Measurements from ENCODE around the gene WIPI1.
A peak's percentile ranks its signal among the peaks of the same experiment; 100 is the strongest.

WIPI1 gene

DNA sequence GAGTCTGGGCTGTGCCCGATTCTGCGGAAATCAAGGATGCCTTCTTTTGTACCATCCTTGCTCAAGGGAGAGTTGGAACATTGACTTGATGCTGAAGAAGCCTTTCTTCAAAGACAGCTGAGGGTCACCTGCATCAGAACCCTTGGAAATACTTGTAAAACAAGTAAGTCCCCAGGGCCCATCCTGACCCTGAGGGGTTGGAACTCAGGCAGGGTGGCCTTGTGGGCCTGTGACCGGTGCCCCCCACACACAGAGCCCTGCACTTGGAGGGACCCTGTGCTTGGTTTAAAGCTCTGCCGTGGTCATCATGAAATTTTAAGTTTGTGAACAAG, 56.9 kb downstream of the WIPI1 start:
- TF ChIP-seq GATA1 (IDR thresholded peaks at IDR 0.05; ENCODE audit: low read depth, low read length), result no peak
- TF ChIP-seq POLR2A (IDR thresholded peaks at IDR 0.05; ENCODE audit: low read length), result no peak
- DNase-seq, result no peak

DNA sequence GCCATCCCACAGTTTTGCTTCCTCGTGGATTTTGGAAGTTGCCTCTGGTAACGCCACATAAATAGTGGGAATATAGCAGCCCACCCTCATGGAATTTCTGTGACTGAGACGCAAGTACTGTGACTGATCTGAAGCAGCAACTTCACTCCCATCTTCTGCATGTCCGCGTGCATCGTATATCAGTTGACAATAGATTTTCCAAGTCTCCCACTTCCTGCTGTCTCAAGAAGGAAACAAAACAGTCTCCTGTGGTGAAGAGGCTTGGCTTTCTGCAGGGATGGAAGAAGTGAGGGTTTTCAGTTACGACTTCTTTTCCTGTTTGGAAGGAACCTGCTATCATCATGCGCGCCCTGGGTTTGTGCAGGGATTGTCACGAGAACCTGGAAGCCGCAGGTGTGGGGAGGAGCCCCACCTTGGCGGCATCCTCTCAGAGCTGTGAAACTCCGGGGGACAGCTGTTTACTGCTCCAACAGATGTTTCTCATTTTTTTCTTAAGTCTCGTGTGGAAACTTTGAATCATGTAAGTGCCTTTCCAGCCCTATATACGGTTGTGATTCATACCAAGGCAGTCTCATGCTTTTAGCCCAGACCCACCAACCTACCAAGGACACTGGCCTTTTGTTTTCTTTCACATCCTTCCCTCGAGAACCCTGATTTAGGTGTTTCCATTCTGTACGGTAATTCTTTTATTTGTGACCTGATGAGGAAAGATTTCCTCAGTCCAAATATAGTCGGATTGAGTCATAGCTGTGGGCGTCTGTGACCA, 57.5 kb downstream of the WIPI1 start:
- TF ChIP-seq GATA1 (IDR thresholded peaks at IDR 0.05; ENCODE audit: low read depth, low read length) (no peak), POLR2A (IDR thresholded peaks at IDR 0.05; ENCODE audit: low read length) (no peak)
- no peak for DNase-seq

DNA sequence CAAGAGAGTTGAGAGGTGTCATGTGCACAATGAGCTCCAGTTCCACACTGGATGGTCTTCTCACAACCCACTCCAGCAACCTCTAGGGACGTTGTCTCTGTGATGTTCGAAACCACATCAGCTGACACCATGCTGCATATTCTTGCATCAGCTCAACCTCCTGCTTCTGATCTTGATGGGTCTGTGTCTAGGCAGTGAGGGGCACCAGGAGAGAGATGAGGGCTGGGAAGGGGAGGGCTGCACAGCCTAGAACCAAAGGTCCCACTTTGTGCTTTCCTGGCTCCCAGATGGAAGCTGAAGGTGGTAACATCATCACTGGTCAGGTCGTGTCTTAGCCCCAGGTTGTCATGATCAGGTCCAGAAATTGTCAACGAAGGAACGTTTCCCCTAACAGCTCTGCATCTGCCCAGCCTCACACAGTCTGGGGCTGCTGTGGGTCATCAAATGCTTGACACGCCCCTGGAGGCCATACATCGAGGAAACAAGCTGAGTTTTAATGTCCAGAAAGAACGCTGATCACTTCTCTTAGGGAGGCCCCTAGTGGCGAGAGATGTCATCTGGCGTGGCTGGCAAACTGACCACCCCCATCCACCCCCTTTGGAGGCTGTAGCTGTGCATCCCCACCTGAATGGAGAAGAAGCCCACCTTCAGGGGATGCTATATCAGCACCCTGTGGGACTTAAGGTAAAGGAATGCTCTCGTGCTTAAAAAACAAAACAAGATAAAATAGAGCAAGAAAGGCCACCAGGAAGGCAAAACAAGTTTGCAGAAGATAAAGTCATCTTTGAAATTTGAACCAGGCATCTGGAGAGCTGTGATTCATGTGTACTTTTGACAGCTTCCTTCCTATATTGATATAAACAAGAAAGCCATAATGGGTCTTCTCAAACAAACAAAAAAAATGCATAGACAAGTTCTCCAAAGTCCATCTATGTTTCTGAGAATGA, 58.3 kb downstream of the WIPI1 start:
- peak; percentile 42 to 52 for DNase-seq
- TF ChIP-seq POLR2A (IDR thresholded peaks at IDR 0.05; ENCODE audit: low read length), result no peak
- TF ChIP-seq GATA1 (IDR thresholded peaks at IDR 0.05; ENCODE audit: low read depth, low read length), result no peak

DNA sequence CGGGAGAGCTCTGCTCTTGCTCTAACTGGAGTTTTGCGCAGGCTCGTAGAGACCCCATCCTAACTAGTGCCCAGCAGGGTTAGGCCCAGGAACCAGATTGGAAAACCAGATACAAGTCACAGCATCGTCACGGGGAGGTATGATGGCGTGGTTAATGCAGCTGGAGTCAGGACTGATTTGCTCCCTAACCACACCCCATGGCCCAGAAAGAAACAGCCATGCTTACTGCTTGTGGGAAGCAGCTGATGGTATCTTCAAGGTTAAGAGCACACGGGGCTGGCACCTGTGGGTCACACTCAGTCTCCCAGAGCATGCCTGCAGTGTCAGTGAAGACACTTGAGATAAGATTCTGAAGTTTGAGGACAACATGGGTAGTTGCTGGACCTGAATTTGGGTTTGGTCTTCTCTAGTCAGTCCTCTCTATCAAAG, 60.2 kb downstream of the WIPI1 start:
- no peak for TF ChIP-seq POLR2A (IDR thresholded peaks at IDR 0.05; ENCODE audit: low read length)
- TF ChIP-seq GATA1 (IDR thresholded peaks at IDR 0.05; ENCODE audit: low read depth, low read length), result no peak
- no peak for DNase-seq

DNA sequence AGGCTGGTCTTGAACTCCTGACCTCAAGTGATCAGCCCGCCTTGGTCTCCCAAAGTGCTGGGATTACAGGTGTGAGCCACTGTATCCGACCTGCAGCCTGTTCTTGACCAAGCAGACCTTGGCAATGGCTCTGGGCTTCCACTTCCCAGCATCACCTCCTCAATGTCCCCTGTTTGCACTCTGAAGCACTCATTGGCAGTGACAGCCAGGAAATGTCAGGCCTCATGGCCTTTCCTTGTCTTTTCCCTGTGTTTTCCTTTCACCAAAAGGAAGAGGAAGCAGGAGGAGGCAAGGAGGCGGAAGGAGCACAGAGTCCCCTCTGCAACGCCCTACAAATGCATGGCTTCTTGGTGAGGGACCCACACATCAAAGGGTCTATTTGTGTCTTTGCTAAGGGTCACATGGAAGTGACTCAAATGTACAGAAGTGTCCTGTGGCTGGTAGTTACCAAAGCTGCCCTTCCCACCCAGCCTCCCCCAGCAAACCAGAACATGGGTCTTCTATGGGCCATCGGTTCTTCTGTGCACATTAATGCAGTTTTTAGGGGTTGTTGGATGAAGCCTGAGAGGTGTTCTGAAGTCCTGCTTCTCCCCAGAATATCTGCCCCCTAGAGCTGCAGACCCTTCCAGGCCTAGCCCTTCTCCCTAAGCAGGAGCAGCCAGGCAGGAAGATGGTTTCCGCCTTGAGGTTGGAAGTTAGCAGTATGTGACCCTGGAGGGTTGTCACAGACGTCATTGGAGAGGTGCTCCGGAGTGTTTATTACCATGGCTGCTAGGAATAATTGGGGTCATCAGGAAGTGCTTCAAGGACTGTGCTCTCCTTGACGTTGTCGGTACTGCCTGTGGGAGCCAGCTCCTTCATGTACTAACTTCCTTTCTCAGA, 60.8 kb downstream of the WIPI1 start:
- DNase-seq, result no peak
- TF ChIP-seq POLR2A (IDR thresholded peaks at IDR 0.05; ENCODE audit: low read length), result no peak
- TF ChIP-seq GATA1 (IDR thresholded peaks at IDR 0.05; ENCODE audit: low read depth, low read length), result no peak

DNA sequence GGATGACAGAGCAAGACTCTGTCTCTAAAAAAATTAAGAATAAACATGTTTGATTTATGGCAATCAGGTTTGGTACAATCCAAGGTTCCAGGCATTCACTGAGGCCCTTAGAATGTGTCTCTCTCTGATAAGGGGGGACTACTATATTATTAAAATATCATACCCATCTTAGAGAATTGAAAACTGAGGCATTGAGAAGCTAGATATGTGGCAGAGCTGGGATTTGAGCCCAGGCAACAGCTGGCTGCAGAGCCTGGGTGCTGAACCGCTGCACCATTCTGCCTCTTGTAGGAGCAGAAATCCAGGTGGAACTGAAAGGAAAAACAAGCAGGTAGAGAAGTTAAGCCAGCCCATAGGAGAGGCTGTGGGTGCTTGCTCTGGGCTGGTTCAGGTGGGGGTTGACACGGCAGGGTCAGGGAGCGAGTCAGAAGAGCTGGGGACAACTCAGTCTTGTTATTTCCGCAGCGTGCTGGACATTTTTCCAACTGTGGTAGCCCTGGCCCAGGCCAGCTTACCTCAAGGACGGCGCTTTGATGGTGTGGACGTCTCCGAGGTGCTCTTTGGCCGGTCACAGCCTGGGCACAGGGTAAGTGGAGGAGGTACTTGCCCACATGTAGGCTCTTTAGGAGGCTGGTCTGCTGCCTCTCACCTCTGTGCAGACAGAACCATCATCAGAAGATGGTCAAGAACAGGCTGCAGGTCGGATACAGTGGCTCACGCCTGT, 62.5 kb downstream of the WIPI1 start:
- DNase-seq, result no peak
- no peak for TF ChIP-seq POLR2A (IDR thresholded peaks at IDR 0.05; ENCODE audit: low read length)
- no peak for TF ChIP-seq GATA1 (IDR thresholded peaks at IDR 0.05; ENCODE audit: low read depth, low read length)

DNA sequence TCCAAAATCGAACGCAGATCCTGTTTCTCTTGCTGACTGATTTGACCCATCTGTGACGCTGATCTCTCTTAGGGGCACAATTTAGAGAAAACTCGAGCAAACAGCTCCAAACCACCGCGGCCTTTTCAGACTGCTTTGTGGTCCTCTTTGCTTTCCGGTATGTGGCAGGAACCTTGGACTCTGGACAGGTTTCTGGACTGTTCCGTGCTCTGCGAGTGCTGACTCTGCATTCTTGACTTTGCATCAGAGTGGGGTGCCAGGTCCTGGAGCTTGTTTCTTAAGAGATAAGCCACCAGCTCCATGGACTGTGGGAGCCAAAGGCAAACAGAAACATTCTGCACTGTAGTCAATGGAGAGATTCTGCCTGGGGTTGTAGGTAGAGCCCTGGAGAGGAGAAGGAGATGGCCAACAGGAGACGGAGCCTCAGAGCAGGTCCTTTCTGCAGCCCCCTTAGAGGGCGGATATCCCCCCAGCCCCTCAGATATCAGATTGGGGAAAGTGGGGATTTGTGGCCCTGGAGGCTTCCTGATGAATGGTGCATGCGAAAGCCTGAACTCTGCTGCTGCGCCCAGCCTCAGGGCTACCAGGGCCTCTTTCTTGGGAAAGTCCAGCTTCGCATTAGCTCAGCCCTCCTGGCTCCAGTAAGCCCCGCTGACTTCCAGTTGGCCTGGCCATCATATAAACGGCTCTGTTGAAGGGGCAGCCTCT, 65.6 kb downstream of the WIPI1 start:
- no peak for DNase-seq
- TF ChIP-seq GATA1 (IDR thresholded peaks at IDR 0.05; ENCODE audit: low read depth, low read length) (no peak), POLR2A (IDR thresholded peaks at IDR 0.05; ENCODE audit: low read length) (no peak)

DNA sequence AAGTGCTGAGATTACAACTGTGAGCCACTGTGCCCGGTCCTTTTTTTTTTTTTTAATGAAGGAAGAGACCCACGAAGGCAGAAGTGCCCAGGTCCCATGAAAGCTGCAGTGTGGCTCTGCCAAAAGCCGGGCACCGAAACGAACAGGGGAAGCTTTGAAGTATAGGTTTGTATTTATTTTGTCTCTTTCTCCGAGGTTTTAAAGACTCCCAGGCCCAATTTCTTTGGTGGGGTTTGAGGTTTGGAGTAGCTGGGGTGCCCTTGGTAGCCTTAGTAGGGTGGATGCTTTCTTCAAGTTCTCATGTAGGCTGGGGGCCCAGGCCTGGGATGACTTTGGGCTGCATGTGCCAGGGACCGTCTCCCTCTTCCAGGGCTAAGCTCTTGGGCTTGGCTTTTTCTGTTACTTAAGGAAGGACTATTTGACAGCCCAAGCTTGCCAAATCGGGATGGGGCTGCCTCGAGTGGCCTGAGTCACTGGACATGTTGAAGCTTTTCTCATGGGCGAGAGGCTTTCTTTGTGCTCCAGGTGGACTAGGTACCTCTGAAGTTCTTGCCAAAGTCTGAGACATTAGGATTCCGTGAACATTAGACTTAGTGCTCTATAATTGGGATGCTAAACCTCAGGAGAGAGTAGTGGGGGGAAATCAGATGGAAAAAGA, 66.3 kb downstream of the WIPI1 start:
- no peak for DNase-seq
- TF ChIP-seq GATA1 (IDR thresholded peaks at IDR 0.05; ENCODE audit: low read depth, low read length) (no peak), POLR2A (IDR thresholded peaks at IDR 0.05; ENCODE audit: low read length) (no peak)

DNA sequence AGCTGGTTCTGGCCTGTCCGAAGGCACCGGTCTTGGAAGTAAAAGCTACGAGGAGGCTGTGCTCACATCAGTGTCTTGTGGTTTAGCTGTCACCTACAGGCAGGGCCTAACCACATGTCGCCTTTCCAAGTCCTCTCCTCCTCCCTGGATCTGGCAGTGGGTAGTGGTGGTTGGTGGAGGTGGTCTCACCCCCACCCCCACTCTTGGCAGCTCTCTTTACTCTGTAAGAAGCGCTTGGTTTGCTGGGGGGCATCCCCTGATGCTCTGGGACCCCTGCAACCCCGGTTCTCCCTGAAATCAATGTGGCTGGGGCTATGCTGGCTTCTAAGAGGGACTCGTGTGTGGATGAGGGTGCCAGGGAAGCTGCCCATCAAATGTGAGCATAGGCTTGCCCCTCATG, 68.3 kb downstream of the WIPI1 start:
- no peak for DNase-seq
- TF ChIP-seq GATA1 (IDR thresholded peaks at IDR 0.05; ENCODE audit: low read depth, low read length), result no peak
- no peak for TF ChIP-seq POLR2A (IDR thresholded peaks at IDR 0.05; ENCODE audit: low read length)

DNA sequence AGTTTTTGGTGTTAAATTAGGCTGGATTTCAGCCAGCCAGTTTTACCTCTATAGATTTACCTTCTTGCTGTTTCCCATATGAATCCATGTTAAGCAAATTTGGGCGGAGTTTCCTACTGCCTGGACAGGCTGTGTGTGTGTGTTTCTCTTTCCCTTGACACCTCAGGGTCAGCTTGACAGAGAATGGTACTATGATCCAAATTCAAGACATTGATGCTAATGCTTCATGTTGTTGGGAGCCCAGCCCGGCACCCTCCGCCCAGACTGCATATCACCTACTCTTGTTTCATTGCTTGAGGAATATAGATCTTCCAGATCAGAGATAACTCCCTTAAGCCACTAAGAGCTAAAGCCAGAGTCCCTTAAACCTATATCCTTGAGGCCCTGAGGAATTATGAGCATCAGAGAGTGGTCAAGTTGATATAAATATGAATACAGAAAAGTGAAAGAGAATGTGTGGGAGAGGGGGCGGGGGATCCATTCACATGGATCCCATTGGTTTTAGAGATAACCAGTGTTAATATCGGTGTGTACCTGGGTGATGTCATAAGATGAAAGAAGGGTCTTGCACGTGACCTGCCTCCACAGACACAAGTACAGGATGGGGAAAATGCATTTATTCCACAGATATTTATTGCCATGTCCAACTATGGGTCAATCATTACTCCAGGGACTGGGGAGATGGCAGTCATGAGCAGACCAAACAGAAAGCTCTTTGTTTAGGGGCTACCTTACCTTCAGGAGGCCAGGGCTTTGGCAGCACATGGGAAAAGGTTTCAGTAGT, 69.7 kb downstream of the WIPI1 start:
- no peak for DNase-seq
- no peak for TF ChIP-seq POLR2A (IDR thresholded peaks at IDR 0.05; ENCODE audit: low read length)
- TF ChIP-seq GATA1 (IDR thresholded peaks at IDR 0.05; ENCODE audit: low read depth, low read length), result no peak

DNA sequence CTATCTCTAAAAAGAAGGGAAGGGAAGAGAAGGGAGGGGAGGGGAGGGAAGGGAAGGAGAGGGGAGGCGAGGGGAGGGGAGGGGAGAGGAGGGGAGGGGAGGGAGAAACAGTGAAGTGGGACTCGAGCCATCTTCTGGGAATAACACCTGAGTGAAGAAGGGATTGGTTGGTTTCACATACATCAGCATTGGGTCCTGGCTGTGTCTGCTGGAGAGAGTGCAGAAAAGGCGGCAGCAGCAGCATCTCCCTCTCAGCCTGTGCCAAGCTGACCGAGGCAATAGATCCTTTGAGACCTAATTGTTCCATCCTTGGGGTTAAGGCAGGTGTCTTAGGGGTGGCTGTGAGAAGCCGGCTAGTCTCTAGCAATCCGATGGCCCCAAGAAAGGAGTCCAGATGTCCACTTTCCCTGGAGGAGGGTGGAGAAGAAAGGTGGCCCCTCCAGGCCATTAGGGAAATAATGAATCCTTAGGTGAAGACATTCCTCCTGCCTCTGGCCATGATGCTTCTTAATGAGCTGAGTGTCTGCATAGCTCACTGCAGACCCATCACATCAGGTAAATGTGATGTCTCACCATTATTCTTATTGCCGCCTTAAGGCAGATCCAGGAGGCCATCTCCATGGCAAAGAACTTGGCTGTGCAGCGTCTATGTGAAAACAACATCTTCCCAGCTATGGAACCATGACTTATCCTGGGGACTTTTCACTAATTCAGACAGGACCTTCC, 71.6 kb downstream of the WIPI1 start:
- no peak for TF ChIP-seq POLR2A (IDR thresholded peaks at IDR 0.05; ENCODE audit: low read length)
- TF ChIP-seq GATA1 (IDR thresholded peaks at IDR 0.05; ENCODE audit: low read depth, low read length), result no peak

More for the DNA sequence above, 71.6 kb downstream of the WIPI1 start:
- DNase-seq, result no peak
